GM19043 (cell line): ENCODE data around the gene BCL2L12.
"Not testable (repeated sequence)": the region's sequence is repeated elsewhere in the genome, so short reads cannot be mapped to it uniquely, and the experiment has no call there.

ENCODE experiments used
- ATAC-seq: cut with Tn5 transposase; IDR thresholded peaks from one replicate; pipeline ENCODE4 v1.9.1; 2021; ENCODE audit warnings: low read depth; ENCODE audit not compliant: unreplicated experiment

Gene BCL2L12

GRCh38 chr19:49704888-49705642 lies 39.3 kb downstream of the BCL2L12 start:
- ATAC-seq: no peak

DNA sequence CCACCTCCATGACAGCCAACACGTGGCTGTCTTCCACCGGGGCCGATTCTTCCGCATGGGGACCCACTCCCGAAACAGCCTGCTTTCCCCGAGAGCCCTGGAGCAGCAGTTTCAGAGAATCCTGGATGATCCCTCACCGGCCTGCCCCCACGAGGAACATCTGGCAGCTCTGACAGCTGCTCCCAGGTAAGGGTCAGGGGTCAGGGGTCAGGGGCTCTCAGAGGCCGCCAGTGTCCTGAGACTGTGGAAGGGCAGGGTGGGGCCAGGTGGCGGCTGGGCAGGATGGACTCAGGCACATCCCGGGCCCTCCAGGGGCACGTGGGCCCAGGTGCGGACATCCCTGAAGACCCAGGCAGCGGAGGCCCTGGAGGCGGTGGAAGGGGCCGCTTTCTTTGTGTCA lies 40.2 kb downstream of the BCL2L12 start:
- no peak for ATAC-seq

- ATAC-seq: no peak
These were observed 44.7 kb downstream of the BCL2L12 start for GRCh38 chr19:49710372-49710951.

- no peak for ATAC-seq
These were observed 46.7 kb downstream of the BCL2L12 start for GRCh38 chr19:49712397-49712859.

GRCh38 chr19:49713236-49713845 lies 47.6 kb downstream of the BCL2L12 start:
- ATAC-seq: no peak

- ATAC-seq: no peak
These were observed 50.4 kb downstream of the BCL2L12 start for GRCh38 chr19:49716154-49716553.

- ATAC-seq: no peak
These were observed 52.8 kb downstream of the BCL2L12 start for GRCh38 chr19:49718511-49718910.

GRCh38 chr19:49718991-49719390 lies 53.3 kb downstream of the BCL2L12 start:
- no peak for ATAC-seq

GRCh38 chr19:49719420-49719819 lies 53.7 kb downstream of the BCL2L12 start:
- not testable (repeated sequence) for ATAC-seq
